Gastroesophageal sphincter (tissue), 4 donors: ENCODE data around the gene RASSF1. TPM values are rescaled to one million over a fixed set of nuclear protein-coding genes. Genes with fewer than 3 reads are reported as not detected.

Source experiments
- ATAC-seq: fragments of 150-250 bp; one replicate; pipeline ENCODE4 v1.9.1; 2016; ENCODE audit warnings: mild to moderate bottlenecking, moderate library complexity
- H3K27ac ChIP-seq, 4 donors: fragments of 200-600 bp; sonication (generic) in 3 of 4; 1 replicate in 3 of 4; 2 replicates in 1 of 4; pipeline ENCODE4 v1.5.1; 2016 to 2019
- H3K27me3 ChIP-seq: fragments of 200-600 bp; sonication (generic); one replicate; pipeline ENCODE4 v1.5.1; 2019
- H3K36me3 ChIP-seq, 2 donors: fragments of 200-600 bp; sonication (generic); one replicate each; pipeline ENCODE4 v1.5.1; 2019; ENCODE audit warnings: control low read depth in 1 of 2
- H3K4me1 ChIP-seq, 3 donors: fragments of 200-600 bp; sonication (generic); 1 replicate in 2 of 3; 2 replicates in 1 of 3; pipeline ENCODE4 v1.5.1; 2016 to 2019; ENCODE audit warnings: control low read depth in 2 of 3
- H3K4me3 ChIP-seq, 2 donors: fragments of 200-600 bp; sonication (generic); one replicate each; pipeline ENCODE4 v1.5.1; 2019; ENCODE audit warnings: mild to moderate bottlenecking in 1 of 2, moderate library complexity in 1 of 2
- H3K9me3 ChIP-seq, 3 donors: fragments of 200-600 bp; sonication (generic); one replicate each; pipeline ENCODE4 v1.5.1; 2017 to 2019; ENCODE audit warnings: control low read depth in 2 of 3
- EP300 ChIP-seq: sonication (generic); formaldehyde crosslinking; IDR thresholded peaks from one replicate; pipeline ENCODE4 v1.6.1; 2017; ENCODE audit warnings: antibody characterized with exemption, mild to moderate bottlenecking
- POLR2A ChIP-seq, 2 donors: fragments of 450-650 bp; IDR thresholded peaks; one replicate each; pipeline ENCODE4 v1.6.1; 2017; ENCODE audit warnings: antibody characterized with exemption in 2 of 2, mild to moderate bottlenecking in 2 of 2, moderate library complexity in 1 of 2
- POLR2AphosphoS5 ChIP-seq: sonication (generic); formaldehyde crosslinking; IDR thresholded peaks from one replicate; pipeline ENCODE4 v1.6.1; 2017; ENCODE audit warnings: antibody characterized with exemption
- WGBS, 2 donors: methylation state at CpG; one replicate each; pipeline ENCODE4 v1.1.5; 2018; ENCODE audit warnings: low coverage in 1 of 2; 5-methylcytosine and 5-hydroxymethylcytosine counted together
- total RNA-seq, 4 donors: library from RNA; depleted of rRNA; stranded (reverse); fragments of >200 nt; gene quantifications; one replicate each; pipeline ENCODE4 v1.1.0, GENCODE V29; 2016
- TF ChIP-seq, protein P1 (sequence below), 4 experiments: fragments of 200-600 bp in 2 of 4; fragments of 450-650 bp in 2 of 4; sonication (generic) in 1 of 4; IDR thresholded peaks; one replicate each; pipeline ENCODE4 v1.5.1; 2017 to 2019; ENCODE audit warnings: antibody characterized with exemption in 4 of 4, mild to moderate bottlenecking in 2 of 4, moderate library complexity in 2 of 4

The RASSF1 gene
- total RNA-seq, 4 donors from 2014 or later: 24.5 to 40.3 (median 26.9) TPM

- H3K4me1 ChIP-seq: peaks cover 0 to 74% (median 28%) of the 10 kb centered on the region in 3 donors
- H3K9me3 ChIP-seq: no peaks in the 10 kb centered on the region
- no peak for ATAC-seq
- no peak overlapping the region for H3K27ac ChIP-seq
- 60 to 83% methylated on average over 1 to 2 of the region's 10 CpGs for WGBS, 2 donors
- H3K27me3 ChIP-seq: no peaks in the 10 kb centered on the region
- H3K36me3 ChIP-seq: peaks cover 0 to 63% of the 10 kb centered on the region in 2 donors
- no peak overlapping the region for H3K4me3 ChIP-seq
- TF ChIP-seq POLR2AphosphoS5 (no peak), POLR2A (IDR thresholded peaks at IDR 0.05) (no peak), EP300 (no peak)
- TF ChIP-seq, protein P1, sequence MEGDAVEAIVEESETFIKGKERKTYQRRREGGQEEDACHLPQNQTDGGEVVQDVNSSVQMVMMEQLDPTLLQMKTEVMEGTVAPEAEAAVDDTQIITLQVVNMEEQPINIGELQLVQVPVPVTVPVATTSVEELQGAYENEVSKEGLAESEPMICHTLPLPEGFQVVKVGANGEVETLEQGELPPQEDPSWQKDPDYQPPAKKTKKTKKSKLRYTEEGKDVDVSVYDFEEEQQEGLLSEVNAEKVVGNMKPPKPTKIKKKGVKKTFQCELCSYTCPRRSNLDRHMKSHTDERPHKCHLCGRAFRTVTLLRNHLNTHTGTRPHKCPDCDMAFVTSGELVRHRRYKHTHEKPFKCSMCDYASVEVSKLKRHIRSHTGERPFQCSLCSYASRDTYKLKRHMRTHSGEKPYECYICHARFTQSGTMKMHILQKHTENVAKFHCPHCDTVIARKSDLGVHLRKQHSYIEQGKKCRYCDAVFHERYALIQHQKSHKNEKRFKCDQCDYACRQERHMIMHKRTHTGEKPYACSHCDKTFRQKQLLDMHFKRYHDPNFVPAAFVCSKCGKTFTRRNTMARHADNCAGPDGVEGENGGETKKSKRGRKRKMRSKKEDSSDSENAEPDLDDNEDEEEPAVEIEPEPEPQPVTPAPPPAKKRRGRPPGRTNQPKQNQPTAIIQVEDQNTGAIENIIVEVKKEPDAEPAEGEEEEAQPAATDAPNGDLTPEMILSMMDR (IDR thresholded peaks at IDR 0.05): no peak
Measured at GRCh38 chr3:50330330-50330729, 10.3 kb downstream of the RASSF1 start.

GRCh38 chr3:50327943-50328691 is 12.5 kb downstream of the RASSF1 start, which contains the start of gene TUSC2:
TUSC2 (minus strand) TSS chr3:50328223; CDS start chr3:50328099, 124 bp downstream.
- WGBS, 2 donors: 14 to 22% methylated on average over 1 to 4 of the region's 55 CpGs
- peak; percentile 92 for ATAC-seq
- Histone ChIP-seq H3K9me3 (no peaks in the 10 kb centered on the region), H3K4me3 (peak within 1 kb of the TSS; percentile 91 to 100), H3K4me1 (peaks cover 0 to 74% (median 19%) of the 10 kb centered on the region in 3 donors), H3K36me3 (peaks cover 0 to 61% of the 10 kb centered on the region in 2 donors), H3K27ac (peak within 1 kb of the TSS; percentile 80 to 93 (median 90)), H3K27me3 (no peaks in the 10 kb centered on the region)
- TF ChIP-seq EP300 (no peak), POLR2AphosphoS5 (peak; percentile 85), POLR2A (IDR thresholded peaks at IDR 0.05) (peak; percentile 70 to 78)
- TF ChIP-seq, protein P1 (IDR thresholded peaks at IDR 0.05): peak in 3 of 4 experiments; percentile 9 to 12 (median 11)

GRCh38 chr3:50327129-50327528 is 13.5 kb downstream of the RASSF1 start:
- no CpG with 5 or more reads among the region's 4 CpGs for WGBS, 2 donors
- Histone ChIP-seq H3K4me3 (peak overlapping the region; percentile 91 to 100), H3K4me1 (peaks cover 0 to 74% (median 27%) of the 10 kb centered on the region in 3 donors), H3K27ac (peak overlapping the region in 3 of 4 donors; percentile 88 to 93 (median 92)), H3K9me3 (no peaks in the 10 kb centered on the region), H3K27me3 (no peaks in the 10 kb centered on the region), H3K36me3 (peaks cover 0 to 54% of the 10 kb centered on the region in 2 donors)
- no peak for TF ChIP-seq POLR2AphosphoS5
- TF ChIP-seq, protein P1 (IDR thresholded peaks at IDR 0.05): no peak
- TF ChIP-seq POLR2A (IDR thresholded peaks at IDR 0.05): no peak
- TF ChIP-seq EP300: no peak
- ATAC-seq: no peak

DNA sequence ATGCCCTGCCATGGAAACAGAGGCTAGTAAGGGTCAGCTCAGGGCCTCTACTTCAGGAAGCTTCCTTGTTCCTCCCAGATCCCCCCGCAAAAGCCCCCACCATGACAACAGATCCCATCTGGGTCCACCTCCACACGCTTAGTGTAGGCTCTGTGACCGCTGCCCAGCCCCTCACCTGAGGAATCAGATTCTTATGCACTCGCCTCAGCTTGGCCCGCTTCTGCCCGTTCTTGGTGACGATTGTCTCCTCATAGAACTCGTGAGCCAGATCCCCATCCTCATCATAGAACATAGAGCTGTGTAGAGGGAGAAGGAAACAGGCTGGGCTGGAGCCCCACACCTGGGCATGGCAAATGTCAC is 14.5 kb downstream of the RASSF1 start:
- no peaks in the 10 kb centered on the region for H3K27me3 ChIP-seq
- no peaks in the 10 kb centered on the region for H3K9me3 ChIP-seq
- peaks cover 0 to 45% of the 10 kb centered on the region in 2 donors for H3K36me3 ChIP-seq
- peaks cover 0 to 74% (median 30%) of the 10 kb centered on the region in 3 donors for H3K4me1 ChIP-seq
- ATAC-seq: no peak
- TF ChIP-seq POLR2A (IDR thresholded peaks at IDR 0.05): no peak
- no peak for TF ChIP-seq POLR2AphosphoS5
- TF ChIP-seq, protein P1 (IDR thresholded peaks at IDR 0.05): no peak
- TF ChIP-seq EP300: no peak
- H3K4me3 ChIP-seq: no peak overlapping the region
- peak overlapping the region in 1 of 4 donors; percentile 97 for H3K27ac ChIP-seq
- WGBS, 2 donors: 80% methylated on average over 1 of the region's 8 CpGs; no CpG with 5 or more reads in 1 of the 2 donors
